Smooth muscle cell of the coronary artery (primary cell): ENCODE results near the gene RAPH1. TPM values are rescaled to one million over a fixed set of nuclear protein-coding genes. Genes with fewer than 3 reads are reported as not detected.

Experiments
- total RNA-seq: library from RNA; depleted of rRNA; stranded (reverse); fragments of >200 nt; gene quantifications from 2 replicates; pipeline ENCODE4 v1.2.3, GENCODE V29; 2014; ENCODE audit warnings: low replicate concordance

The RAPH1 gene, protein sequence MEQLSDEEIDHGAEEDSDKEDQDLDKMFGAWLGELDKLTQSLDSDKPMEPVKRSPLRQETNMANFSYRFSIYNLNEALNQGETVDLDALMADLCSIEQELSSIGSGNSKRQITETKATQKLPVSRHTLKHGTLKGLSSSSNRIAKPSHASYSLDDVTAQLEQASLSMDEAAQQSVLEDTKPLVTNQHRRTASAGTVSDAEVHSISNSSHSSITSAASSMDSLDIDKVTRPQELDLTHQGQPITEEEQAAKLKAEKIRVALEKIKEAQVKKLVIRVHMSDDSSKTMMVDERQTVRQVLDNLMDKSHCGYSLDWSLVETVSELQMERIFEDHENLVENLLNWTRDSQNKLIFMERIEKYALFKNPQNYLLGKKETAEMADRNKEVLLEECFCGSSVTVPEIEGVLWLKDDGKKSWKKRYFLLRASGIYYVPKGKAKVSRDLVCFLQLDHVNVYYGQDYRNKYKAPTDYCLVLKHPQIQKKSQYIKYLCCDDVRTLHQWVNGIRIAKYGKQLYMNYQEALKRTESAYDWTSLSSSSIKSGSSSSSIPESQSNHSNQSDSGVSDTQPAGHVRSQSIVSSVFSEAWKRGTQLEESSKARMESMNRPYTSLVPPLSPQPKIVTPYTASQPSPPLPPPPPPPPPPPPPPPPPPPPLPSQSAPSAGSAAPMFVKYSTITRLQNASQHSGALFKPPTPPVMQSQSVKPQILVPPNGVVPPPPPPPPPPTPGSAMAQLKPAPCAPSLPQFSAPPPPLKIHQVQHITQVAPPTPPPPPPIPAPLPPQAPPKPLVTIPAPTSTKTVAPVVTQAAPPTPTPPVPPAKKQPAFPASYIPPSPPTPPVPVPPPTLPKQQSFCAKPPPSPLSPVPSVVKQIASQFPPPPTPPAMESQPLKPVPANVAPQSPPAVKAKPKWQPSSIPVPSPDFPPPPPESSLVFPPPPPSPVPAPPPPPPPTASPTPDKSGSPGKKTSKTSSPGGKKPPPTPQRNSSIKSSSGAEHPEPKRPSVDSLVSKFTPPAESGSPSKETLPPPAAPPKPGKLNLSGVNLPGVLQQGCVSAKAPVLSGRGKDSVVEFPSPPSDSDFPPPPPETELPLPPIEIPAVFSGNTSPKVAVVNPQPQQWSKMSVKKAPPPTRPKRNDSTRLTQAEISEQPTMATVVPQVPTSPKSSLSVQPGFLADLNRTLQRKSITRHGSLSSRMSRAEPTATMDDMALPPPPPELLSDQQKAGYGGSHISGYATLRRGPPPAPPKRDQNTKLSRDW
- 12.4 and 16.5 TPM in 2 replicates for total RNA-seq

DNA sequence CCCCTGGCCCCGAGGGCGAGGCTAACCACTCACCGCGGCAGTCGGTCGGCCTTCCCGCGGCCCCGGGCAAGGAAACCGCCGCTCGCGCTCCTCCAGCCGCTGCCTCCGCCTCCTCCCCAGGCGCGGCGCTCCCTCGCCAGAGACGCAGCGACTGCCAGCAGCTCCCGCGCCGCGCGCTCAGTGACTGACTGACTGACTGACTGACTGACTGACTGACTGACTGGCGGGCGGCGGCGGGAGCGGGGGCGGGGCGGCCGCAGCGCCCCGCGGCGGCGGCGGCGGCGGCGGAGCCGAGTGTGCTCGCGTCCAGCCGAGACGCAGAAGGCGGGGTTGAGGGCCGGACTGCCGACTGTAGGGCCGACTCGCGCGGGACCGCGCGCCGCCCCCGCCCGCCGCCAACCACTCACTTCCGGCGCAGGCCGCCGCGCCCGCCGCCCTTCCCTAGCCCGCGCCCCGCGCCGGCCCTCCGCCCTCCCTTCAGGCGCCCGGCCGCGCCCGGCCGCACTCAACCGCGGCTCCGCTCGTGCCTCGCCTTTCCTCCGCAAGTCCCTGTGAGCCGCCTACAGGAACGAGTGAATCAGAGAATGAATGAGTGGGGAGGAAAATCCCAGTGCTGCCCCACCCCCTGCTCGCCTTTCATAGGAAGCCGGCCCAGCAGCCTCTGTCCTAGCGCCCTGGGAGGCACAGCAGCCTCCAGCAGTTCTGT lies at the start of gene RAPH1:
Gene RAPH1, minus strand, starts transcription at position 224 of the 706 bp plus-strand sequence. CDS start 39,948 bp downstream, outside the sequence.

Other genes starting within 250 kb of the RAPH1 start
- 12.8 and 31.0 TPM in 2 replicates for gene ABI2, start 206.9 kb downstream of the RAPH1 start, total RNA-seq
- gene CD28, start 171.3 kb upstream of the RAPH1 start, total RNA-seq, result under 0.01 TPM in 1 of 2 replicates, not detected in the other